Measurements from ENCODE around the gene MPPED2.

DNA sequence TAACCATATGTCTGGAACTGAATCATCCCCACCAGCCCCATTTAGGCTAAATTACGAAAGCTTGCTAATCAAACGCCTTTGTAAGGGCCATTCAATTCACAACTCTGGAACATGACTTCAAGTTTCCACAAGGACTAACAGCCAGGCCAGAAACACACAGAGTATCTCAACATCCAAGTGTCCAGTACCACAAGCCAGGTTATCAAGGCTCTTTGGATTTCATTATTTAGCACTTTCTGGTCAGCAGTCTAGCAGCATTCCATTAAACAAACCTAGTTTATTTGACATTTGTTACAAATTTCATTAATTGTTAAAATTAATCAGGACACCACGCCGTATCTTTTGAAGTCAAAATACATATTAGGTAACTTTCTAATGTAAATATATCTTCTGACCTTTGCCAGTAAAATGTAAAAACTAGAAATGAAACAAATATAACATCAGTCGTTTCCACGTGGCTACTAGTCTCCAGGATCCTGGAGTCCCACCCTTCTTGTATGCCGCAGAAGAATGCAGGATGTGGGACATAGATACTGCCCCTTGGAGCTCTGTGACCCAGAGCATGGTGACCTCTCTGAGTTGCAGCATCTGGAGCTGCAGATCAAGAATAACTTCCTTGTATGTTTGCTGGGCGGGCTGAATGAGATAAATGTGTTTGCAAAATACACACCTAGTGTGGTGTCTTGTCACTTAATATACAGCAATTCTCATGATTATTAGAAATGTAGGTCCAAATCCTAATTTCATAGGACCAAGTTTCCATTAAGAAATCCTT lies 64.7 kb downstream of the MPPED2 start:
- TF ChIP-seq POLR2AphosphoS5 (IDR thresholded peaks at IDR 0.05; ENCODE audit: low read depth, low read length) (no peak), SIN3A (IDR thresholded peaks at IDR 0.05; ENCODE audit: borderline replicate concordance, insufficient read depth, low read length) (no peak)
- TF ChIP-seq, protein P1, sequence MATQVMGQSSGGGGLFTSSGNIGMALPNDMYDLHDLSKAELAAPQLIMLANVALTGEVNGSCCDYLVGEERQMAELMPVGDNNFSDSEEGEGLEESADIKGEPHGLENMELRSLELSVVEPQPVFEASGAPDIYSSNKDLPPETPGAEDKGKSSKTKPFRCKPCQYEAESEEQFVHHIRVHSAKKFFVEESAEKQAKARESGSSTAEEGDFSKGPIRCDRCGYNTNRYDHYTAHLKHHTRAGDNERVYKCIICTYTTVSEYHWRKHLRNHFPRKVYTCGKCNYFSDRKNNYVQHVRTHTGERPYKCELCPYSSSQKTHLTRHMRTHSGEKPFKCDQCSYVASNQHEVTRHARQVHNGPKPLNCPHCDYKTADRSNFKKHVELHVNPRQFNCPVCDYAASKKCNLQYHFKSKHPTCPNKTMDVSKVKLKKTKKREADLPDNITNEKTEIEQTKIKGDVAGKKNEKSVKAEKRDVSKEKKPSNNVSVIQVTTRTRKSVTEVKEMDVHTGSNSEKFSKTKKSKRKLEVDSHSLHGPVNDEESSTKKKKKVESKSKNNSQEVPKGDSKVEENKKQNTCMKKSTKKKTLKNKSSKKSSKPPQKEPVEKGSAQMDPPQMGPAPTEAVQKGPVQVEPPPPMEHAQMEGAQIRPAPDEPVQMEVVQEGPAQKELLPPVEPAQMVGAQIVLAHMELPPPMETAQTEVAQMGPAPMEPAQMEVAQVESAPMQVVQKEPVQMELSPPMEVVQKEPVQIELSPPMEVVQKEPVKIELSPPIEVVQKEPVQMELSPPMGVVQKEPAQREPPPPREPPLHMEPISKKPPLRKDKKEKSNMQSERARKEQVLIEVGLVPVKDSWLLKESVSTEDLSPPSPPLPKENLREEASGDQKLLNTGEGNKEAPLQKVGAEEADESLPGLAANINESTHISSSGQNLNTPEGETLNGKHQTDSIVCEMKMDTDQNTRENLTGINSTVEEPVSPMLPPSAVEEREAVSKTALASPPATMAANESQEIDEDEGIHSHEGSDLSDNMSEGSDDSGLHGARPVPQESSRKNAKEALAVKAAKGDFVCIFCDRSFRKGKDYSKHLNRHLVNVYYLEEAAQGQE (IDR thresholded peaks at IDR 0.05; ENCODE audit: insufficient read depth in 1 of 2, low read depth in 2 of 2, low read length in 2 of 2) = no peak

Measured in PFSK-1 (cell line).